K562 treated with DMSO at 1 percent for 48 hours (cell line): Measurements from ENCODE around the gene PSMG4. TPM values are rescaled to one million over a fixed set of nuclear protein-coding genes. Genes with fewer than 3 reads are reported as not detected.

Experiments used
- total RNA-seq: library from RNA; unstranded; fragments of 300-600 nt; gene quantifications from 2 replicates; pipeline ENCODE4 v1.2.3, GENCODE V29; 2022; ENCODE audit warnings: low replicate concordance; ENCODE audit errors: extremely low read depth

The PSMG4 gene, protein sequence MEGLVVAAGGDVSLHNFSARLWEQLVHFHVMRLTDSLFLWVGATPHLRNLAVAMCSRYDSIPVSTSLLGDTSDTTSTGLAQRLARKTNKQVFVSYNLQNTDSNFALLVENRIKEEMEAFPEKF
- total RNA-seq = not detected in 2 replicates

DNA sequence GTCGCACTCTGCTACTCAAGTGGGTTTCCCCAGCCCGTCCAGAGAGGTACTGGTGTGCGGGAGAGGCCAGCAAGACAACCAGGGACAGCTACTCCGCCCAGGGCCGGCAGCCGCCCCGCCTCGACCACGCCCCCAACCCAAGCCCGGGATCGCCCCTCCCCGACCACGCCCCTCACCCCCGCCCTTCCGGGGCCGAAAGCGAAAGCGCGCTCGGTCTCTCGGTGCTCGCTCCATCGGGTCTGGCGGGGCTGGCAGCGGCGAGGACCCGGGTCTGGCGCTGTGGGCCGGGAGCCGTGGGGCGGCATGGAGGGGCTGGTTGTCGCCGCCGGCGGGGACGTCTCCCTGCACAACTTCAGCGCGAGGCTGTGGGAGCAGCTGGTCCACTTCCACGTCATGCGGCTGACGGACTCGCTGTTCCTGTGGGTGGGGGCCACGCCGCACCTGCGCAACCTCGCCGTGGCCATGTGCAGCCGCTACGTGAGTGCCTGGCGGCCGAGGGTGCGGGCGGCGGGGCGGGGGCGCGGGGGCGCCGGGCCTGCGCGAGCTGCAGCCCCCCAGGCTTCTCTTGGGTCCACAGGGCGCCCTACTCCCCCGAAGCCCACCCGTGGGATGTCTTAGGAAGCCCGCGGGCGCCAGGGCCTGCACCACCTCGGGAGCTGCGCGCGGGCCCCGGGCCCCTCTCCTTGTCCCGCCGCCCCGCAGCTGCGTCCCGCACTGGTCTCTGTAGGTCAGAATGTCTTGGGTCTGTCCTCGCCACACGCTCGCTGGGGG, at the start of gene PSMG4:
TSS of gene PSMG4 (plus strand) at position 228 of the 771 bp plus-strand sequence. CDS start at position 304, 76 bp downstream.

DNA sequence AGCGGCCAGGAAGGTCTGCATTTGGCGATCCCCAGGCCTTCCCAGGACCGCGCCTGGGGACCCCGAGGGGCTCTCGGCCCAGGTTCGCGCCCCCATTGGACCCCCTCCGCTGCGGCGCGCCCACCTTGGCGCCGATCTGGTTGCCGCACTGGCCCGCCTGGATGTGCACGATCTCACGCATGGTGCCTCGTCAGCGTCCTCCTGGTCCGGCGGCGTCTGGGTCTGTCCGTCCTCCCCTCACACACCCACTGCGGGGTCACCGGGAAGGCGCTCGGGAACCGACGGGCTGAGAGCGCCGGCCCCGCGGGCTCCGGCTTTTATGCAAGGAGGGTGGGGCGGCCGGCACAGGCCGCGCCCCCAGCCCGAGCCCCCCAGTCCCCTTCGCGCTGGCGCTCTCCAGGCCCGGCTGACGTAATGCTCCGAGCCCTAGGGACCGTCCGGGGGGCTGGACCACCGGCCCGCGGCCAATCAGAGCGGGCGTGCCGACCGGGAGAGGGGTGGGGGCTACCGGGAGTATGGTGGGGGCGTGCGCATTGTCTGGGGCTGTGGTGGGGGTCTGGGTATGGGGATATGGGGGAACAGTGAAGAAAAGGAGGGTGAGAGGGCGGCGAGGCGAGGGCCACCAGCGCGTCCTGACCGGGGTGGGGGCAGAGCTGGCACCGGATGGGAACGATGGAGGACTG, 31.2 kb upstream of the PSMG4 start, which contains the start of gene TUBB2B:
TSS of gene TUBB2B (minus strand) at position 291 of the 683 bp plus-strand sequence. CDS start at position 181, 110 bp downstream.

Other genes starting within 250 kb of the PSMG4 start
- not detected in 2 replicates for gene RIPK1, start 190.5 kb upstream of the PSMG4 start, total RNA-seq
- not detected in 2 replicates for gene BPHL, start 140.2 kb upstream of the PSMG4 start, total RNA-seq
- 266 TPM in 1 of 2 replicates, not detected in the other for gene TUBB2A, start 101.4 kb upstream of the PSMG4 start, total RNA-seq
- not detected in 2 replicates for gene TUBB2B, start 31.3 kb upstream of the PSMG4 start, total RNA-seq
- gene SLC22A23, start 198.1 kb downstream of the PSMG4 start, total RNA-seq = not detected in 2 replicates